PC-9 (cell line): ENCODE data around the gene ADAP1. TPM values are rescaled to one million over a fixed set of nuclear protein-coding genes. Genes with fewer than 3 reads are reported as not detected.

Experiments
- BruUV-seq: library from RNA; stranded (reverse); fragments of 400-500 nt; replicated peaks from 2 replicates; lab custom pipeline; 2021; lab: Mats Ljungman, UMichigan
- CTCF ChIA-PET: fragments of 300-600 bp; sonication (Branson Sonifier 250); formaldehyde crosslinking; loops from one replicate; lab custom pipeline; 2022; ENCODE audit warnings: antibody characterized with exemption; lab: Charles Lee
- POLR2A ChIA-PET: fragments of 300-600 bp; sonication (Branson Sonifier 250); formaldehyde crosslinking; loops from one replicate; lab custom pipeline; 2022; ENCODE audit warnings: antibody characterized with exemption; ENCODE audit not compliant: unreplicated experiment; lab: Charles Lee
- DNase-seq, 2 experiments: peaks; one replicate each; pipeline versions ENCODE4 v3.0.0 to v3.0.0-alpha.2; 2015 to 2022; ENCODE audit warnings: mixed read lengths in 1 of 2
- H2AFZ ChIP-seq: fragments of 200-600 bp; sonication (generic); 2 replicates; pipeline ENCODE4 v1.8.1; 2017; ENCODE audit warnings: antibody characterized with exemption
- H3F3A ChIP-seq: fragments of 200-600 bp; sonication (generic); 2 replicates; pipeline ENCODE4 v1.8.1; 2017; ENCODE audit warnings: antibody characterized with exemption, mild to moderate bottlenecking, low read depth; ENCODE audit not compliant: insufficient read depth
- H3K27ac ChIP-seq: fragments of 200-600 bp; sonication (generic); 2 replicates; pipeline ENCODE4 v1.6.1; 2016; ENCODE audit warnings: mixed run types
- H3K27me3 ChIP-seq: fragments of 200-600 bp; sonication (generic); 2 replicates; pipeline ENCODE4 v1.6.1; 2016; ENCODE audit warnings: low read depth, mixed run types; ENCODE audit not compliant: insufficient read depth
- H3K36me3 ChIP-seq: fragments of 200-600 bp; sonication (generic); 2 replicates; pipeline ENCODE4 v1.6.1; 2016; ENCODE audit warnings: low read depth, mixed run types
- H3K4me1 ChIP-seq: fragments of 200-600 bp; sonication (generic); replicated peaks from 2 replicates; pipeline ENCODE4 v1.6.1; 2016; ENCODE audit warnings: mixed run types; ENCODE audit not compliant: insufficient read depth
- H3K4me2 ChIP-seq: fragments of 200-600 bp; sonication (generic); 2 replicates; pipeline ENCODE4 v1.6.1; 2017; ENCODE audit warnings: mixed run types
- H3K4me3 ChIP-seq: fragments of 200-600 bp; sonication (generic); 2 replicates; pipeline ENCODE4 v1.6.1; 2016; ENCODE audit warnings: mixed run types
- H3K79me2 ChIP-seq: fragments of 200-600 bp; sonication (generic); 2 replicates; pipeline ENCODE4 v1.6.1; 2017; ENCODE audit warnings: low read depth, mixed run types
- H3K9me2 ChIP-seq: fragments of 200-600 bp; sonication (generic); 2 replicates; pipeline ENCODE4 v1.8.1; 2017; ENCODE audit warnings: mild to moderate bottlenecking; ENCODE audit not compliant: insufficient read depth
- H3K9me3 ChIP-seq: fragments of 200-600 bp; sonication (generic); 2 replicates; pipeline ENCODE4 v1.8.1; 2016; ENCODE audit warnings: low read depth; ENCODE audit not compliant: insufficient read depth
- H4K20me1 ChIP-seq: fragments of 200-600 bp; sonication (generic); 2 replicates; pipeline ENCODE4 v1.8.1; 2017; ENCODE audit not compliant: insufficient read depth
- CTCF ChIP-seq: fragments of 200-600 bp; sonication (generic); conservative IDR thresholded peaks from 2 replicates; pipeline ENCODE4 v1.6.1; 2017; ENCODE audit warnings: mixed run types, antibody characterized with exemption, mild to moderate bottlenecking, moderate library complexity
- EZH2 ChIP-seq: fragments of 200-600 bp; sonication (generic); IDR thresholded peaks from 2 replicates; pipeline ENCODE4 v1.8.0; 2017; ENCODE audit warnings: antibody characterized with exemption, low read depth
- intact Hi-C: fragments of 100-400 bp; cut with micrococcal nuclease; formaldehyde crosslinking; loops from one replicate; pipeline ENCODE4 v1.10.0; 2022; ENCODE audit not compliant: unreplicated experiment
- total RNA-seq: library from RNA; stranded (reverse); gene quantifications from 2 replicates; pipeline ENCODE4 v1.2.3, GENCODE V29; 2021

The ADAP1 gene
- total RNA-seq, 1 experiment from 2014 or later, result 73.9 TPM

- no peaks in the 10 kb centered on the region for H3K79me2 ChIP-seq
- no peaks in the 10 kb centered on the region for H3K36me3 ChIP-seq
- ChIA-PET POLR2A (interaction anchor here (0.6 kb wide), 2 partner anchors 83 to 225 kb away, joined by 6 to 11 read pairs; no protein-coding TSS in a partner anchor), CTCF (interaction anchor here (0.6 to 1.0 kb wide), 3 partner anchors 46 to 262 kb away, joined by 3 to 8 read pairs (median 3); no protein-coding TSS in a partner anchor)
- no peaks in the 10 kb centered on the region for H3K9me2 ChIP-seq
- intact Hi-C loops, result loop anchor here (1.0 kb wide), 4 partner anchors 35 to 79 kb away; partner anchors contain the start of gene COX19
- TF ChIP-seq CTCF, result no peak; the same call in 1 of the 2 replicates
- TF ChIP-seq EZH2, result no peak
- no peak overlapping the region for H2AFZ ChIP-seq
- no peak overlapping the region for H3K4me3 ChIP-seq
- peak; percentile 65 to 98 for DNase-seq
- BruUV-seq, result TSS peak; percentile 43
- peaks cover 15% of the 10 kb centered on the region for H3F3A ChIP-seq
- no peaks in the 10 kb centered on the region for H3K9me3 ChIP-seq
- H3K4me1 ChIP-seq, result peaks cover 12% of the 10 kb centered on the region
- no peaks in the 10 kb centered on the region for H3K27me3 ChIP-seq
- H3K4me2 ChIP-seq, result peak overlapping the region; percentile 33; the same call in 1 of the 2 replicates
- no peak overlapping the region for H3K27ac ChIP-seq
- H4K20me1 ChIP-seq, result no peaks in the 10 kb centered on the region
Measured at GRCh38 chr7:913736-914520, 40.6 kb downstream of the ADAP1 start.

- no peak for DNase-seq
- H3K9me3 ChIP-seq, result no peaks in the 10 kb centered on the region
- ChIA-PET POLR2A (no interaction called here), CTCF (interaction anchor here (0.5 kb wide), 1 partner anchor 94 kb away, joined by 3 read pairs; no protein-coding TSS in a partner anchor)
- peaks cover 22% of the 10 kb centered on the region for H3F3A ChIP-seq
- H3K4me2 ChIP-seq, result no peak overlapping the region
- peaks cover 12% of the 10 kb centered on the region for H3K4me1 ChIP-seq
- no peaks in the 10 kb centered on the region for H3K36me3 ChIP-seq
- intact Hi-C loops, result no loop called here
- no peaks in the 10 kb centered on the region for H4K20me1 ChIP-seq
- no peaks in the 10 kb centered on the region for H3K79me2 ChIP-seq
- H3K27ac ChIP-seq, result no peak overlapping the region
- no peak overlapping the region for H2AFZ ChIP-seq
- TF ChIP-seq EZH2 (no peak), CTCF (no peak)
- BruUV-seq, result no TSS peak
- no peaks in the 10 kb centered on the region for H3K27me3 ChIP-seq
- H3K9me2 ChIP-seq, result no peaks in the 10 kb centered on the region
- H3K4me3 ChIP-seq, result no peak overlapping the region
Measured at GRCh38 chr7:911791-912480, 42.5 kb downstream of the ADAP1 start.

GRCh38 chr7:910931-911431, 43.5 kb downstream of the ADAP1 start:
- no peak for DNase-seq
- CTCF ChIA-PET, result no interaction called here
- no peak overlapping the region for H3K4me2 ChIP-seq
- BruUV-seq, result no TSS peak
- H4K20me1 ChIP-seq, result no peaks in the 10 kb centered on the region
- intact Hi-C loops, result no loop called here
- H3K27me3 ChIP-seq, result no peaks in the 10 kb centered on the region
- H3K9me2 ChIP-seq, result no peaks in the 10 kb centered on the region
- peaks cover 24% of the 10 kb centered on the region for H3F3A ChIP-seq
- peaks cover 12% of the 10 kb centered on the region for H3K4me1 ChIP-seq
- H3K9me3 ChIP-seq, result no peaks in the 10 kb centered on the region
- H3K27ac ChIP-seq, result no peak overlapping the region
- TF ChIP-seq EZH2 (no peak), CTCF (no peak)
- H3K4me3 ChIP-seq, result no peak overlapping the region
- H3K79me2 ChIP-seq, result no peaks in the 10 kb centered on the region
- H2AFZ ChIP-seq, result no peak overlapping the region
- POLR2A ChIA-PET, result no interaction called here
- no peaks in the 10 kb centered on the region for H3K36me3 ChIP-seq
